MCF 10A (cell line): ENCODE data around the gene POFUT2. TPM values are rescaled to one million over a fixed set of nuclear protein-coding genes. Genes with fewer than 3 reads are reported as not detected.

Source experiments
- BruUV-seq: library from RNA; stranded (reverse); fragments of 400-500 nt; replicated peaks from 2 replicates; lab custom pipeline; 2021; lab: Mats Ljungman, UMichigan
- CTCF ChIA-PET: fragments of 300-600 bp; sonication (Branson Sonifier 250); formaldehyde crosslinking; extraction: SDS; loops from one replicate; lab custom pipeline; 2021; ENCODE audit warnings: antibody characterized with exemption, inconsistent platforms; lab: Yijun Ruan, JAX
- POLR2A ChIA-PET: fragments of 300-600, 350-650 bp; sonication (Branson Sonifier 250); formaldehyde crosslinking; extraction: SDS; loops from one replicate; lab custom pipeline; 2020; ENCODE audit warnings: antibody characterized with exemption, inconsistent platforms; lab: Yijun Ruan, JAX
- DNase-seq: peaks from one replicate; pipeline ENCODE4 v3.0.0-alpha.2; 2018; ENCODE audit not compliant: unreplicated experiment
- H3K27ac Mint-ChIP-seq: one replicate; pipeline ENCODE4 v1.8.0; 2022; ENCODE audit warnings: mild to moderate bottlenecking, low read depth, mixed read lengths; ENCODE audit not compliant: unreplicated experiment
- H3K27me3 Mint-ChIP-seq: one replicate; pipeline ENCODE4 v1.8.0; 2022; ENCODE audit warnings: mixed read lengths; ENCODE audit not compliant: insufficient read depth, unreplicated experiment
- H3K36me3 Mint-ChIP-seq: one replicate; pipeline ENCODE4 v1.8.0; 2022; ENCODE audit warnings: mild to moderate bottlenecking, moderate library complexity, mixed read lengths; ENCODE audit not compliant: insufficient read depth, unreplicated experiment
- H3K4me1 Mint-ChIP-seq: one replicate; pipeline ENCODE4 v1.8.0; 2022; ENCODE audit warnings: mixed read lengths; ENCODE audit not compliant: insufficient read depth, unreplicated experiment
- H3K4me3 Mint-ChIP-seq: one replicate; pipeline ENCODE4 v1.8.0; 2022; ENCODE audit warnings: mild to moderate bottlenecking, moderate library complexity, mixed read lengths; ENCODE audit not compliant: unreplicated experiment
- H3K9me3 Mint-ChIP-seq: one replicate; pipeline ENCODE4 v1.8.0; 2022; ENCODE audit warnings: mixed read lengths; ENCODE audit not compliant: unreplicated experiment
- intact Hi-C: fragments of 100-400 bp; cut with micrococcal nuclease; formaldehyde crosslinking; loops from 2 replicates; pipeline ENCODE4 v1.14.1; 2022
- total RNA-seq: library from RNA; stranded (reverse); gene quantifications from 2 replicates; pipeline ENCODE4 v1.2.3, GENCODE V29; 2022
- TF ChIP-seq, protein P1 (sequence below): fragments of 200-600 bp; IDR thresholded peaks from one replicate; pipeline ENCODE4 v1.8.0; 2022; ENCODE audit warnings: antibody characterized with exemption, mild to moderate bottlenecking; ENCODE audit not compliant: unreplicated experiment

The POFUT2 gene
- total RNA-seq, 1 experiment from 2014 or later = 25.2 TPM

- TF ChIP-seq, protein P1, sequence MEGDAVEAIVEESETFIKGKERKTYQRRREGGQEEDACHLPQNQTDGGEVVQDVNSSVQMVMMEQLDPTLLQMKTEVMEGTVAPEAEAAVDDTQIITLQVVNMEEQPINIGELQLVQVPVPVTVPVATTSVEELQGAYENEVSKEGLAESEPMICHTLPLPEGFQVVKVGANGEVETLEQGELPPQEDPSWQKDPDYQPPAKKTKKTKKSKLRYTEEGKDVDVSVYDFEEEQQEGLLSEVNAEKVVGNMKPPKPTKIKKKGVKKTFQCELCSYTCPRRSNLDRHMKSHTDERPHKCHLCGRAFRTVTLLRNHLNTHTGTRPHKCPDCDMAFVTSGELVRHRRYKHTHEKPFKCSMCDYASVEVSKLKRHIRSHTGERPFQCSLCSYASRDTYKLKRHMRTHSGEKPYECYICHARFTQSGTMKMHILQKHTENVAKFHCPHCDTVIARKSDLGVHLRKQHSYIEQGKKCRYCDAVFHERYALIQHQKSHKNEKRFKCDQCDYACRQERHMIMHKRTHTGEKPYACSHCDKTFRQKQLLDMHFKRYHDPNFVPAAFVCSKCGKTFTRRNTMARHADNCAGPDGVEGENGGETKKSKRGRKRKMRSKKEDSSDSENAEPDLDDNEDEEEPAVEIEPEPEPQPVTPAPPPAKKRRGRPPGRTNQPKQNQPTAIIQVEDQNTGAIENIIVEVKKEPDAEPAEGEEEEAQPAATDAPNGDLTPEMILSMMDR = no peak
- H3K36me3 Mint-ChIP-seq = peaks cover 59% of the 10 kb centered on the region
- no peak for DNase-seq
- CTCF ChIA-PET = no interaction called here
- BruUV-seq = no TSS peak
- no peaks in the 10 kb centered on the region for H3K9me3 Mint-ChIP-seq
- H3K4me1 Mint-ChIP-seq = no peaks in the 10 kb centered on the region
- no peak overlapping the region for H3K4me3 Mint-ChIP-seq
- POLR2A ChIA-PET = interaction anchor here (0.7 kb wide), 2 partner anchors 11 to 260 kb away, joined by 3 to 4 read pairs; no protein-coding TSS in a partner anchor
- H3K27me3 Mint-ChIP-seq = no peaks in the 10 kb centered on the region
- no peak overlapping the region for H3K27ac Mint-ChIP-seq
- intact Hi-C loops = no loop called here
These were observed 6.7 kb downstream of the POFUT2 start for GRCh38 chr21:45280969-45281368.

GRCh38 chr21:45280178-45280821 is 7.4 kb downstream of the POFUT2 start:
- H3K4me1 Mint-ChIP-seq = no peaks in the 10 kb centered on the region
- ChIA-PET POLR2A (no interaction called here), CTCF (interaction anchor here (0.6 kb wide), 1 partner anchor 139 kb away, joined by 5 read pairs; no protein-coding TSS in a partner anchor)
- BruUV-seq = no TSS peak
- no peaks in the 10 kb centered on the region for H3K27me3 Mint-ChIP-seq
- intact Hi-C loops = no loop called here
- H3K27ac Mint-ChIP-seq = no peak overlapping the region
- DNase-seq = no peak
- H3K9me3 Mint-ChIP-seq = no peaks in the 10 kb centered on the region
- H3K4me3 Mint-ChIP-seq = no peak overlapping the region
- TF ChIP-seq, protein P1 = no peak
- peaks cover 52% of the 10 kb centered on the region for H3K36me3 Mint-ChIP-seq

GRCh38 chr21:45279446-45280177 is 8.1 kb downstream of the POFUT2 start:
- BruUV-seq = no TSS peak
- H3K36me3 Mint-ChIP-seq = peaks cover 45% of the 10 kb centered on the region

More at GRCh38 chr21:45279446-45280177, 8.1 kb downstream of the POFUT2 start:
- Mint-ChIP-seq H3K27ac (no peak overlapping the region), H3K27me3 (no peaks in the 10 kb centered on the region), H3K4me3 (no peak overlapping the region), H3K9me3 (no peaks in the 10 kb centered on the region), H3K4me1 (no peaks in the 10 kb centered on the region)
- intact Hi-C loops = no loop called here
- CTCF ChIA-PET = interaction anchor here (0.6 kb wide), 1 partner anchor 139 kb away, joined by 5 read pairs; no protein-coding TSS in a partner anchor
- POLR2A ChIA-PET = interaction anchor here (0.8 kb wide), 1 partner anchor 139 kb away, joined by 3 read pairs; no protein-coding TSS in a partner anchor
- TF ChIP-seq, protein P1 = no peak
- no peak for DNase-seq
